Parathyroid adenoma (tissue), 2 donors: ENCODE results near the gene ATP6V0A1.

Source experiments
- H2AFZ ChIP-seq: fragments of 300-600 bp; sonication (generic); one replicate; pipeline ENCODE4 v1.7.0; 2017; ENCODE audit warnings: antibody characterized with exemption, mild to moderate bottlenecking
- H3K27ac ChIP-seq: fragments of 300-600 bp; sonication (generic); one replicate; pipeline ENCODE4 v1.7.0; 2017
- H3K27me3 ChIP-seq: fragments of 300-600 bp; sonication (generic); one replicate; pipeline ENCODE4 v1.7.0; 2017; ENCODE audit warnings: low read length; ENCODE audit not compliant: control insufficient read depth, insufficient read depth
- H3K36me3 ChIP-seq: fragments of 300-600 bp; sonication (generic); one replicate; pipeline ENCODE4 v1.7.0; 2017; ENCODE audit warnings: low read length; ENCODE audit not compliant: control insufficient read depth, insufficient read depth
- H3K4me1 ChIP-seq: fragments of 300-600 bp; sonication (generic); one replicate; pipeline ENCODE4 v1.7.0; 2017; ENCODE audit warnings: control low read depth
- H3K4me2 ChIP-seq: fragments of 300-600 bp; sonication (generic); one replicate; pipeline ENCODE4 v1.7.0; 2017; ENCODE audit warnings: low read length
- H3K4me3 ChIP-seq: fragments of 300-600 bp; sonication (generic); one replicate; pipeline ENCODE4 v1.7.0; 2017; ENCODE audit warnings: low read depth, low read length
- H3K79me2 ChIP-seq: fragments of 300-600 bp; sonication (generic); one replicate; pipeline ENCODE4 v1.7.0; 2017; ENCODE audit warnings: control low read depth
- H3K9ac ChIP-seq: fragments of 300-600 bp; sonication (generic); one replicate; pipeline ENCODE4 v1.7.0; 2017; ENCODE audit warnings: mild to moderate bottlenecking
- H3K9me3 ChIP-seq: fragments of 300-600 bp; sonication (generic); one replicate; pipeline ENCODE4 v1.7.0; 2017; ENCODE audit warnings: low read length; ENCODE audit not compliant: control insufficient read depth
- TF ChIP-seq, protein P1 (sequence below): fragments of 300-600 bp; sonication (generic); IDR thresholded peaks from one replicate; pipeline ENCODE4 v1.7.0; 2017; ENCODE audit warnings: antibody characterized with exemption, mild to moderate bottlenecking
- donor health status: primary hyperparathyroidism.

The ATP6V0A1 gene

DNA sequence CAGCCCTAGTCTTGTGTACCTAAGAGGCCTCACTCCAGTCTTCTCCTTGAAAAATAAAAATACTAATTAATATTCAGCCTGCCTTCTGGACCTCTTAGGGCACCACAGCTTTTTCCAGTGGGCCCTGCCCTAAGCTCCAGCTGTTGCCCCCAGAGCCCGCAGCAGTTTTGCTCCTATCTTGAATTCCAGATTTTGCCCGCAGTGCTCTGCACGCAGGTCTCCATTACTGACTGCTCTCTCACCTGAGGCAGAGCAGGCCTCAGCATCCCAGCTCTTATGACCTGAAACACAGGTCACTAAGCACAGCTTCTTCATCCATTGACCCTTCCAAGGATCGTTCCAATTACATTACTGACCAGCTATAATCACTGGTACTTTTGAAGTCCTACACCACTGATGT, 49.0 kb downstream of the ATP6V0A1 start:
- Histone ChIP-seq H3K36me3 (no peaks in the 10 kb centered on the region), H3K27me3 (no peaks in the 10 kb centered on the region), H3K9me3 (no peaks in the 10 kb centered on the region)

DNA sequence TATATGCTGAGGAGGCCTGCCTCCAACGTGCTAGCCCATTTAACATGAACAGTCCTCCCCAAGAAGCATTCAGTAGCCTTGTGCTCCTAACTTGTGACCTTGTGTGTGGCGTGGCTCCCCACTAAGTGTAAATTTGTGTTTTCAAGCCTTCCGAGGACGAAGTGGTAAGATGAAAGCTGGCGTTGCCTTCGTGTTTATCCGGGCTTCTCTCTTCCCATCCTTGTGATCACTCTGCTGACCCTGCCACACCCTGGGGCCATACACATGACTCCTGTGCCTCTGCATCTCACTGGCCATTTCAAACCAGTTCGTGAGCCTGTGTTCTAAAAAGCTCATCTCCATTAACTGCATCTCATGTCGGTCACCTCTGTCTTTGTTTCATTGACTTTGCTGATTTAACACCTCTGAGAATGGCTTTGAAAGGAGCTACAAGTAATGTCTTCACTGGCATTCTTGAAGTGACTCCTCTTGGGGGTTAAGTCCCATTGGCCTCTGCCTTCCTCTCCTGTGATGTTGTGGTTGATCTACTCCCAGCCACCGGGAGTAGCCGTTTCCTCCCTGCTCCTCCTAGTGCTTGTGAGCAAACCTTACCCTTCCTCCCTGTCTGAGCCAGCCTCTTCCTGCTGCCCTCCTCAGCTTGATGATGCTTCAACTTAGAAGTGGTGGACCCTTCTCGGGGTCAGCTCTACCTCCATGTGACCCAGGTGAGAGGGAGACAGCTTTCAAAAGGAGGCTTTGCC, 49.9 kb downstream of the ATP6V0A1 start:
- TF ChIP-seq, protein P1, sequence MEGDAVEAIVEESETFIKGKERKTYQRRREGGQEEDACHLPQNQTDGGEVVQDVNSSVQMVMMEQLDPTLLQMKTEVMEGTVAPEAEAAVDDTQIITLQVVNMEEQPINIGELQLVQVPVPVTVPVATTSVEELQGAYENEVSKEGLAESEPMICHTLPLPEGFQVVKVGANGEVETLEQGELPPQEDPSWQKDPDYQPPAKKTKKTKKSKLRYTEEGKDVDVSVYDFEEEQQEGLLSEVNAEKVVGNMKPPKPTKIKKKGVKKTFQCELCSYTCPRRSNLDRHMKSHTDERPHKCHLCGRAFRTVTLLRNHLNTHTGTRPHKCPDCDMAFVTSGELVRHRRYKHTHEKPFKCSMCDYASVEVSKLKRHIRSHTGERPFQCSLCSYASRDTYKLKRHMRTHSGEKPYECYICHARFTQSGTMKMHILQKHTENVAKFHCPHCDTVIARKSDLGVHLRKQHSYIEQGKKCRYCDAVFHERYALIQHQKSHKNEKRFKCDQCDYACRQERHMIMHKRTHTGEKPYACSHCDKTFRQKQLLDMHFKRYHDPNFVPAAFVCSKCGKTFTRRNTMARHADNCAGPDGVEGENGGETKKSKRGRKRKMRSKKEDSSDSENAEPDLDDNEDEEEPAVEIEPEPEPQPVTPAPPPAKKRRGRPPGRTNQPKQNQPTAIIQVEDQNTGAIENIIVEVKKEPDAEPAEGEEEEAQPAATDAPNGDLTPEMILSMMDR, result no peak
- no peaks in the 10 kb centered on the region for H3K79me2 ChIP-seq
- H3K27me3 ChIP-seq, result no peaks in the 10 kb centered on the region
- no peak overlapping the region for H3K4me3 ChIP-seq
- H2AFZ ChIP-seq, result no peak overlapping the region
- no peak overlapping the region for H3K4me2 ChIP-seq
- no peak overlapping the region for H3K27ac ChIP-seq
- H3K9ac ChIP-seq, result no peak overlapping the region
- H3K9me3 ChIP-seq, result no peaks in the 10 kb centered on the region
- no peaks in the 10 kb centered on the region for H3K36me3 ChIP-seq
- no peaks in the 10 kb centered on the region for H3K4me1 ChIP-seq

More for the DNA sequence above, 49.0 kb downstream of the ATP6V0A1 start:
- Histone ChIP-seq H3K4me1 (no peaks in the 10 kb centered on the region), H2AFZ (no peak overlapping the region), H3K4me2 (no peak overlapping the region), H3K79me2 (no peaks in the 10 kb centered on the region), H3K4me3 (no peak overlapping the region), H3K27ac (no peak overlapping the region), H3K9ac (no peak overlapping the region)
- TF ChIP-seq, protein P1, result no peak

DNA sequence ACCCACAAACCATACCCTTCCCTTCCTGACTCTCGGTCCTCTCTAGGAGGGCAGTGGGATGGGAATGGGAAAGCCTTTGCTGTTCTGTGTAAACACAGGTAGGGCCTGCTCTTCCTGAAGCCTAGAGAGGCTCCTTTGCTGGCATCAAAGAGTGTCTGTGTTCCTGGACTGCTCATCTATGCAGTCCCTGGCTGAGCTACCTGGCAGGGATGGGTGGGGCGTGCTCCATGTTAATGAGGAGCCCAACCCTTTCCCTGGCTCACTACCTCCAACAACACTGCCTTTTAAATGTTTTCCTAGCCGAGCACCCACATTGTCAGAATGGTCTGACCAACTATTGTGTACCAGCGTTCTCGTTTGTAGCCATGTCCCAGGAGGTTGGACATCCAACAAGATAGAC, 50.7 kb downstream of the ATP6V0A1 start:
- Histone ChIP-seq H3K36me3 (no peaks in the 10 kb centered on the region), H3K27ac (no peak overlapping the region), H3K4me3 (no peak overlapping the region), H3K4me2 (no peak overlapping the region), H3K27me3 (no peaks in the 10 kb centered on the region), H3K9ac (no peak overlapping the region), H3K9me3 (no peaks in the 10 kb centered on the region), H3K4me1 (no peaks in the 10 kb centered on the region), H2AFZ (no peak overlapping the region), H3K79me2 (no peaks in the 10 kb centered on the region)
- TF ChIP-seq, protein P1, result no peak

DNA sequence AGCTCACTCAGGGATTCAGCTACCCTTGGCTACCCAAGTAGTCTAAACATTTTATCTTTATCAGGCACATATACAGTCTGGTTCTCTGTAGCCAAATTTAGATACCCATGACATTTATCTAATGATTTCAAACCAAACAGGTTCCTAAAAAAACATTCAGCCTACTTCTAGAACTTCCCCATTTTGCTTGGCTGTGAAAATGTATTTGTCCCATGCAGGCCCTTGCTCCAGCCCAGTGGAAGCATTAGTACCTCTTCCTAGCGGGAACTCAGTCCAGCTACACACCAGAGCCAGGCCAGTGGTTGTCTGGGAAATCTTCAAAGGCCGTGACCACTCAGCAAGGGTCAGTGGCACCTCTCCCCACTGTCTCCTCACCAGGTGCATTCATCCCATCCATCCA, 51.2 kb downstream of the ATP6V0A1 start:
- Histone ChIP-seq H3K27ac (no peak overlapping the region), H3K27me3 (no peaks in the 10 kb centered on the region), H3K79me2 (no peaks in the 10 kb centered on the region), H3K9ac (no peak overlapping the region), H3K4me1 (no peaks in the 10 kb centered on the region), H3K4me2 (no peak overlapping the region), H3K36me3 (no peaks in the 10 kb centered on the region), H2AFZ (no peak overlapping the region), H3K9me3 (no peaks in the 10 kb centered on the region), H3K4me3 (no peak overlapping the region)
- TF ChIP-seq, protein P1, result no peak

DNA sequence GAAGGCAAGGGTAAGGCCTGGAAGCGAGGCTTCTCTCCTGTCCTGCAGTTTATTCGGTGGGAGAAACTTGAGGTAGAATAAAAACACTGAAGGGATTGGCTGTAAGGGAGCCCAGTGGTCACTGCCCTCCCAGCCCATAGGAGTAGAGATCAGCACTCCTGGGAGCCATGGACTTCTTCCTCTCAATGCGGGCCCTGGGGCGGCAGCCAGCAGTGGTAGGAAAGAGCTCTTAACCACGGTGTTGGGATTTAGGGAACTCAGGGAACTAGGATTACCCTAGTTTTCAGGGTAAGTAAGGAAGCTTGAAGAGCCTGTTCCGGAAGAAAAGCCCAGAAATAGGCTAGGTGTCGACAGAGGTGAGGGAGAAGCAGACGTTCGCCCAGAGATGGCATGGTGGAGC, 53.6 kb downstream of the ATP6V0A1 start:
- no peaks in the 10 kb centered on the region for H3K4me1 ChIP-seq
- no peak overlapping the region for H3K4me3 ChIP-seq
- H3K27ac ChIP-seq, result peak overlapping the region; percentile 34
- no peaks in the 10 kb centered on the region for H3K79me2 ChIP-seq
- H3K9ac ChIP-seq, result no peak overlapping the region
- H2AFZ ChIP-seq, result no peak overlapping the region
- no peaks in the 10 kb centered on the region for H3K36me3 ChIP-seq
- TF ChIP-seq, protein P1, result no peak
- H3K9me3 ChIP-seq, result no peaks in the 10 kb centered on the region
- H3K27me3 ChIP-seq, result no peaks in the 10 kb centered on the region
- no peak overlapping the region for H3K4me2 ChIP-seq
